Inflammatory macrophage (primary cell): ENCODE measurements around the gene TM9SF2.

Experiments
- DNase-seq, 2 donors: peaks; one replicate each; pipeline ENCODE4 v3.0.0-alpha.2; 2020 to 2022

TM9SF2 gene

GRCh38 chr13:99580500-99581268 lies 79.4 kb downstream of the TM9SF2 start:
- no peak for DNase-seq

GRCh38 chr13:99582511-99582910 lies 81.2 kb downstream of the TM9SF2 start:
- DNase-seq, result no peak

- no peak for DNase-seq
Measured at GRCh38 chr13:99585609-99586008, 84.3 kb downstream of the TM9SF2 start.

GRCh38 chr13:99587021-99587420 lies 85.7 kb downstream of the TM9SF2 start:
- DNase-seq, result no peak

GRCh38 chr13:99587893-99588606 lies 86.8 kb downstream of the TM9SF2 start:
- no peak for DNase-seq

GRCh38 chr13:99589575-99589974 lies 88.3 kb downstream of the TM9SF2 start:
- DNase-seq, result no peak

GRCh38 chr13:99590519-99591011 lies 89.3 kb downstream of the TM9SF2 start:
- no peak for DNase-seq

GRCh38 chr13:99596180-99596579 lies 94.9 kb downstream of the TM9SF2 start:
- DNase-seq, result no peak

GRCh38 chr13:99600318-99600717 lies 99.0 kb downstream of the TM9SF2 start:
- no peak for DNase-seq

GRCh38 chr13:99601535-99601934 lies 100.3 kb downstream of the TM9SF2 start:
- no peak for DNase-seq

GRCh38 chr13:99604636-99605035 lies 103.4 kb downstream of the TM9SF2 start:
- no peak for DNase-seq

GRCh38 chr13:99605420-99606323 lies 104.4 kb downstream of the TM9SF2 start:
- DNase-seq, result peak in 1 of 2 donors; percentile 34

- peak; percentile 83 to 90 for DNase-seq
Measured at GRCh38 chr13:99606324-99607066, 105.2 kb downstream of the TM9SF2 start, which contains the start of gene CLYBL. TSS of gene CLYBL (plus strand) at chr13:99606690.

GRCh38 chr13:99608345-99608744 lies 107.1 kb downstream of the TM9SF2 start:
- DNase-seq, result no peak

- DNase-seq, result no peak
Measured at GRCh38 chr13:99610702-99611289, 109.5 kb downstream of the TM9SF2 start.
